Measurements from ENCODE around the gene SLC37A3.

The SLC37A3 gene

GRCh38 chr7:140384894-140385545 lies 13.3 kb downstream of the SLC37A3 start:
- Mint-ChIP-seq H3K4me3 (no peak overlapping the region), H3K9me3 (no peaks in the 10 kb centered on the region), H3K27me3 (ENCODE audit: low read depth, poor library complexity) (no peaks in the 10 kb centered on the region), H3K36me3 (ENCODE audit: low read depth) (peaks cover 17% of the 10 kb centered on the region), H3K27ac (no peak overlapping the region), H3K4me1 (peaks cover 4% of the 10 kb centered on the region)
- DNase-seq: no peak
- no peak for TF ChIP-seq CTCF (IDR thresholded peaks at IDR 0.05)

- no peak for TF ChIP-seq CTCF (IDR thresholded peaks at IDR 0.05)
- Mint-ChIP-seq H3K4me1 (peaks cover 4% of the 10 kb centered on the region), H3K36me3 (ENCODE audit: low read depth) (peaks cover 26% of the 10 kb centered on the region), H3K4me3 (no peak overlapping the region), H3K27ac (no peak overlapping the region), H3K9me3 (no peaks in the 10 kb centered on the region), H3K27me3 (ENCODE audit: low read depth, poor library complexity) (no peaks in the 10 kb centered on the region)
- no peak for DNase-seq
Observed at GRCh38 chr7:140383954-140384713, 14.2 kb downstream of the SLC37A3 start.

GRCh38 chr7:140375892-140376730 lies 22.2 kb downstream of the SLC37A3 start:
- H3K27ac Mint-ChIP-seq: no peak overlapping the region
- TF ChIP-seq CTCF (IDR thresholded peaks at IDR 0.05): no peak
- no peaks in the 10 kb centered on the region for H3K27me3 Mint-ChIP-seq (ENCODE audit: low read depth, poor library complexity)
- H3K36me3 Mint-ChIP-seq (ENCODE audit: low read depth): peaks cover 63% of the 10 kb centered on the region
- H3K4me3 Mint-ChIP-seq: no peak overlapping the region
- no peaks in the 10 kb centered on the region for H3K4me1 Mint-ChIP-seq
- H3K9me3 Mint-ChIP-seq: no peaks in the 10 kb centered on the region
- DNase-seq: no peak

- H3K4me1 Mint-ChIP-seq: no peaks in the 10 kb centered on the region
- H3K27ac Mint-ChIP-seq: no peak overlapping the region
- H3K27me3 Mint-ChIP-seq (ENCODE audit: low read depth, poor library complexity): no peaks in the 10 kb centered on the region
- H3K9me3 Mint-ChIP-seq: no peaks in the 10 kb centered on the region
- no peak for DNase-seq
- H3K4me3 Mint-ChIP-seq: no peak overlapping the region
- peaks cover 65% of the 10 kb centered on the region for H3K36me3 Mint-ChIP-seq (ENCODE audit: low read depth)
- TF ChIP-seq CTCF (IDR thresholded peaks at IDR 0.05): no peak
Observed at GRCh38 chr7:140375323-140375722, 23.0 kb downstream of the SLC37A3 start.

GRCh38 chr7:140369294-140369693 lies 29.0 kb downstream of the SLC37A3 start:
- Mint-ChIP-seq H3K9me3 (peaks cover 2% of the 10 kb centered on the region), H3K27me3 (ENCODE audit: low read depth, poor library complexity) (no peaks in the 10 kb centered on the region), H3K4me1 (no peaks in the 10 kb centered on the region), H3K4me3 (no peak overlapping the region), H3K27ac (no peak overlapping the region), H3K36me3 (ENCODE audit: low read depth) (peaks cover 47% of the 10 kb centered on the region)
- TF ChIP-seq CTCF (IDR thresholded peaks at IDR 0.05): no peak
- no peak for DNase-seq

All from nephron progenitor cell (in vitro differentiated cells).